HG03196 (cell line): ENCODE measurements around the gene HDAC7.

ENCODE experiments used
- ATAC-seq: cut with Tn5 transposase; IDR thresholded peaks from one replicate; pipeline ENCODE4 v1.9.1; 2021; ENCODE audit not compliant: unreplicated experiment

HDAC7 gene

DNA sequence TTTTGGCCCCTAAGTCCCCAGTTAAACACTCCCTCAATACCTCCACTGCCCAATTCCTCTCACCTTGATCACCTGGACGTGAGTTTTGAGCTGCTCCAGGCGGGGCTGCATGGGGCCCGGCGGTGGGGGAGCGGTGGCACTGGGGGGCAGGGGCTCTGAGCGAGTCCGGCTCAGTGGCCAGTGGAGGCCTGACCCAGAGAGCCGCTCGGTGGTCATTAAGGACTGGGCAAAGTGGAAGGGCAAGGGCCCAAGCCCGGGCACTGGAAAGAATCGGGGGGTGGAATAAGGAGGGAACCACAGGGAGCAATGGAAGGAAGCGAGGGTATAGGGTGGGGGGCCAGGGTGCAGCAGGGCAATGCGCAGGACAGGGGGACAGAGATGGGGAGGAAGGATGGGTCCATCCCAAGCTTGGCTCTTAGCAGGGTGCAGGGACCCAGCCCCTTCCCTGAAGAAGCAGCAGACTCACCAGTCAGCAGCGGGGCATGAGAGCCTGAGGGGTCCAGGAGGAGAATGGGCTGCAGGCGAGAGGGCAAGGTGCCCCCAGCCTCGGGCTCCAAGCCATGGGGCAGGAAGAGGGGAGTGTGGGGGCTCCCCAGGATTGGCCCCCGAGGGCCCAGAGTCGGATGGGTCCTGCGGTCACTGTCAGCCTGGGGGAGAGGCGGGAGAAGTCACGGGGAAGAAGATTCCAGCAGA lies 24.4 kb downstream of the HDAC7 start:
- ATAC-seq: no peak

DNA sequence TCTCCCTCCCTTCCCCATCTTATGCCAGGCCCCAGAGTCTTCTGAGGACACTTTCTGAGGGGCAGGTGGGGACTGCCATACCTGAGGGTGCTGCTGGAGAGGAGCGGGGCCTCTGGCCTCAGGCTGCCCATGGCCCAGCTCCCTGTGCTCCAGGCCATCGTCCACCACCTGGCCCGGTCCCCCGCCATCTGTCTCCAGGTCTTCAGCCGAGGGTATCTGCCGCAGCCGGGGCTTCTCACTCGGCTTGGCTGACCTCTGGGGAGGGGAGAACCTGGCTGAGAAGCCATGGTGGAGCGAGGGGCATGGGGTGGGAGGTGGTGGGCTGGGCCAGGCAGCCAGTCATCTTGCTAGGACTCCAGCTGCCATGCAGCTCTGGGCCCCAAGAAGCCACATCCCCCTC lies 25.0 kb downstream of the HDAC7 start:
- ATAC-seq: no peak

DNA sequence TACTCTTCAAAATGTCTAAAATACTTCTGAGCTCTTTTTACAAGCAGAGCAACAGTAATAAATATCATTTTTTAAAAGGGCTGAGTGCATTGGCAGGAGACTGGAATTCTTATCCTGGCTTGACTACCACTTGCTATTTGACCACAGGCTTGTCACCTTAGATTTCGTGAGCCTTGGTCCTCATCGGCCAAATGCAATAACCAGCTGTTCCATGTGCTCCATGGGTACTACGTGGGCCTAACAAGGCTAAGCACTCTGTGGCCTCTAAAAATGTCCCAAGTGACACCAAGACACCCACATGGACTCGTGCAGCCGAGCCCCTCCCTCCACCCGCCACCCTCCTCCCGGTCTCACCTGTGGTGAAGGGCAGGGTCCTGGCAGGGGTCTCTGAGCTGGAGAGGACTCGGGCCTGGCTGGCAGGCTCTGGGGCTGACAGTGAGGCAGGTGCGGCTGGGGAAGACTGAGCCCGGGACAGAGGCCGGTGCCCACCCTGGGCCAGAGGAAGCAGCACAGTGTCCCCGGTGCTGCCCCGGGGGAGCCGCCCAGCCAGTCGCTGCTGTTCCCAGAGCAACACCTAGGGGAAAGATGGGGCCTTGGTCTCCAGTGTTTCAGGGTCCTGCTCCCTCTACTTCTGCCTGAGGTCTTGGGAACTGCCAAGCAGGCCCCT lies 26.6 kb downstream of the HDAC7 start:
- ATAC-seq: no peak

DNA sequence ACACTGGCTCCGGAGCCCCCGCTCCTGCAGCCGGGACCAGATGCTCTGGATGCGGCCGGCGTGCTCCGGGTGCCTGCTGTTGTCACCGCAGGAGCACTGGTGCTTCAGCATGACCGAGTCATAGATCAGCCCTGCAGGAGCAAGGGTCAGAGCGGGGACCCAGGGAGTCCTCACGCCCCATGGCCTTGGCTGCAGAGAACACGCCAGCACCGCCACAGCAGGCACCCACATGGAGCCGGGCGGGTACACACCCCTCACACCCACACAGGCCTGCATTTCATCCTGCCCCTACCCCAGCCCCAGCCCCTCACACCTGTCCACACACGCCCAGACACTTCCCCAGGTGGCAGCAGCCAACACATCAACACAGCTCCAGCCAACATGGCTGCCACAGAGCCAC lies 27.8 kb downstream of the HDAC7 start:
- no peak for ATAC-seq

DNA sequence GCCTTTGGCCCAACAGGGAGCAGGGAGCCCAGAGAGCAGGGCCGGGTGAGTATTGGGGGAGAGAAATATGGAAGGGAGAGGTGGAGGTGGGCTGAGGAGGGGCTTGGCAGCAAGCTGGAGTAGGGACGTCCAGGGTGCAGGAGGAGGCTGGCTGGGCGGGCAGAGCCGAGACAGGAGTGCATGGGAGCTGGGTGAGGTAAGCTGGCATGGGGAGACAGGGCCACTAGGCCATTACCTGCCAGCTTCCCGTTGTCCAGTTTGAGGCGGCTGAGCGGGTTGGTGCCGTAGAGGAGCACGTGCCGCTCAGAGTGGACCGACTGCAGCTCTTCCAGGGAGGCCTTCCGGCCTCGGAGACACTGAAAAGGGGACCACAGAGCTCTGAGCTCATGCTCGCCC lies 28.4 kb downstream of the HDAC7 start:
- ATAC-seq: no peak

DNA sequence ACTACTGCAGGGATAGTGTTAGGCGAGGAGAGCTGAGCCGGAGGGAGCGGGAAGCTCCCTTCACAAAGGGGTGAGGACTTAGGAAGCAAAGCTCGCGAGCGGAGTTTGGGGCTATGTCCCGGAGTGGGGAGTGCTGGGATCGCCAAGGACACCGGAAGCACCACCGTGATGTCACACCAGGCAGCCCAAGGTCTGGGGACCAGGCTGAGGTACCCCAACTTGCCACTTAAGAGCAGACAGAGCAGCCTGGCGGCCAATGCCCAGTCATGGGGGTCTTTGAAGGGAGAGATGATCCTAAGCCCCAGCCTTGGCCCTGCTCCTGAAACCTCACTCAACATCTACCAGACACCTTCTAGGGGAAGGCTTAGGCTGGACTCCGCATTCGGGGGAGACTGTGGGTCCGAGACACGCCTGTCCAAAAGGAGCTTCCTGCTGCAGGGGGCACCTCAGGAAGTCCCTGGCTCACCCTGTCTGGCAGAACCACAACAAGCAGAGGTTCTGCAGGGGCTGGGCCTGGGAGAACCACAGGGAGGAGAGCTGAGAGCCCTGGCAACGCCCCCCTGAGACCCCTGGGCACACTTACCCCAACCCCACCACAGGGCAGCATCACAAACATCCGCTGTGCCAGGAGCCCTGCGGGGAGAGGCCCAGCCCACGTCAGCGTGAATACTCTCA lies 28.9 kb downstream of the HDAC7 start:
- ATAC-seq: no peak

DNA sequence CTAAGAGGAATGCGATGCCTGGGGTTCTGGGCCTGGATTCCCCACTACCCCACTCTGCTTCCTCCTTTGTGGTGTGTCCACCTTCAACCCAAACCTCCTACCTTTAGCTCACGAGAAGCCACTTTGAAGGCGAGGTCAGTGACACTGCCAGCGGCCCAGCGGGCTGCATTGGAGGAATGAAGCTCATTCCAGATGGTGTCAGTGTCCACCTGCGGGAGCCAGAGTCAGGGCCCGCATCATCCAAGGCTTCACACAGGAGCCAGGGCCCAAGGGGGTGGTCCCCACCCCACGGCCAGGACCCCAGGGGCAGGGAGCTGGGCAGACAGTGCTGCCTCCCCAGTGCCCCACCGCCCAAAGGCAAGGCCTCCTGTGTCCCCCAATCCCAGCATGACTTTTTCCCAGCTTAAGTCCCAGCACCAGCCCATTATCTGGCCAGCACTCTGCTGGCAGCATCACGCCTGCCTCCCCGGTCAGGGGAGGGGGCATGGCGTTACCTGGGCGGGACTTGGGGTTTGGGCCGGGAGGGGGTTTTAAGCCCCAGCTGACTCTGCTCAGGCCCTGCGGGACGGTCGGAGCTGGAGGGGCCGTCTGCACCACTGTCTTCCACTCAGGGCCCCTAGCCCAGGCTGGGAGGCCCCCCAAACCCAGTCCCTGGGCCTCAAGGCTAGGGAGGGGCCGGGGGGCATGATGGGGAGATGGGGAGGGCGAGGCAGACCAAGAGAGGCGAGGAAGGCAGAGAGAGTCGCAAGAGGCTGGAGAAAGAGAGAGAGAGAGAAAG lies 29.8 kb downstream of the HDAC7 start:
- ATAC-seq: no peak

DNA sequence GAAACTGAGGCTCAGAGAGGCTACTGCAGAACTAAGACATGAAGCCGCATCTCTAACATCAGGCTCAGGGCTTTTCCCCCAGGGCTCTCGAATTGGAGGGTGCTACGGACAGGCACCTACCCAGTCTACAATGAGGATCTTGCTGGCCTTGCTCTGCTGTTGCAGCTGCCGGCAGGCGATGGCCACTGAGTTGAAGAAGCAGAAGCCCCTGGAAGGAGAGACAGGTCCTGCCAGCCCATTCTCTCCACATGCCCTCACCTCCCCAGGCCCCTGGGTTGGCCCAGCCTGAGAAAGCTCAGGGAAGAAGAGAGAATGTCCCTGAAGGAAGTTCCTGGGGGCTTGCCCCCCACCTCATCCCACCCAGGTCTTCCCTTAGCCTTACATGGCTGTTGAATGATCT lies 30.6 kb downstream of the HDAC7 start:
- ATAC-seq: no peak

DNA sequence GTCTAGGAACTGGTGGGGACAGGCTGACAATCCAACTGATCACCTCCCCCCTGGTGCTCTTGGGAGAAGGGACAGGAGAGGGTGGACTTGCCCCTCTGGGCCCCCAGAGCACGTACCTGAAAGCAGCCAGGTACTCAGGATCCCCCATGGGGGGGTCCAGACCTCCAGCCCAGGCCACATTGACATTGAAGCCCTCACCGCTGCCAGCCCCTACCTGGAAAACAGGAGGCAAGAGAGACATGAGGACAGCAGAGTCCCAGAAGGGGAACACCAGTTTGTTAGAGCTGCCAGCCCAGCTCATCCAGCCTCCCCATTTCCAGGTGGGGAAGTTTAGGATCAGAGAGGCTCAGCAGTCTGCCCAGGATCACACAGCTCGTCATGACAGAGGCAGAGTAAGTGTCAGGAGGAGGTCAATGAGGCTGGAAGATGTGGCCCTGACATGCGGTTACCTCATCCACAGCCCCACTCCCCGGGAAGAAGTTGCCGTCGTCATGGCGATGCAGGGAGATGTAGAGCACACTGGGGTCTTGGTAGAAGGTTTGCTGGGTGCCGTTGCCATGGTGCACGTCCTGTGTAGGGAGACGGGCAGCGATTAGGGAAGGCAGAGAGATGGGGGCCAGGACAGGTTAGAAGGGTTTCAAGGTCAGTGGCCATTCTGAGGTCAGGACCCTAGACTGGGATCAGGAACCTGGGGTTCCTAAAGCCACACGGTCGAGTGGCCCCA lies 31.9 kb downstream of the HDAC7 start:
- ATAC-seq: no peak

DNA sequence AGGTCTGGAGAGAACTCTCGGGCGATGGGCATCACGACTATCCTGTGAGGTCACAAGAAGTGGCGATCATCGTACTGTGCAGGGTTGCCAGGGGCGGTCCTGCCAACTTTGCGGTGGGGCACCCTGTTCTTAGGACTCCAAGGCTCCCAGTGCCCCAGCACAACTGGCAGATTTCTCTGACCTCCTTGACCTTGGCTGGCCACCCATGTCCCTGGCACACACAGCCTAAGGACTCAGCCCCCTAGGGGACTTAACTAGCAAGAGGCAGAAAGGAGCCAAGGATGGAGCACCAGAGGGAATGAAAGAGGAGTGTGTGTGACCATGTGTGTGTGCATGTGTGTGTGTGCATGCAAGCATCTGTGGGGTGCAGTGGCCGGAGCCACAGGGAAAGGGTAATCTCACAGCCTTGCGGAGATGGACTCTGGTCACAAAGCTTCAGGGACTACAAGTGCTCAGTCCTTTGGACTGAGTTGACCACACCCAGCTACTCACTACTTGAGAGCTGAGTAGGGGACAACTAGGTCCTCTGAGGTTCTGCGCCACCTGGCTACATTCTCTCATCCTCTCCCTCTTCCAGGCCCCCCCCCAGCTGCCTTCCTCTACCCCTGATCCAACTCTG lies 32.9 kb downstream of the HDAC7 start:
- ATAC-seq: no peak

DNA sequence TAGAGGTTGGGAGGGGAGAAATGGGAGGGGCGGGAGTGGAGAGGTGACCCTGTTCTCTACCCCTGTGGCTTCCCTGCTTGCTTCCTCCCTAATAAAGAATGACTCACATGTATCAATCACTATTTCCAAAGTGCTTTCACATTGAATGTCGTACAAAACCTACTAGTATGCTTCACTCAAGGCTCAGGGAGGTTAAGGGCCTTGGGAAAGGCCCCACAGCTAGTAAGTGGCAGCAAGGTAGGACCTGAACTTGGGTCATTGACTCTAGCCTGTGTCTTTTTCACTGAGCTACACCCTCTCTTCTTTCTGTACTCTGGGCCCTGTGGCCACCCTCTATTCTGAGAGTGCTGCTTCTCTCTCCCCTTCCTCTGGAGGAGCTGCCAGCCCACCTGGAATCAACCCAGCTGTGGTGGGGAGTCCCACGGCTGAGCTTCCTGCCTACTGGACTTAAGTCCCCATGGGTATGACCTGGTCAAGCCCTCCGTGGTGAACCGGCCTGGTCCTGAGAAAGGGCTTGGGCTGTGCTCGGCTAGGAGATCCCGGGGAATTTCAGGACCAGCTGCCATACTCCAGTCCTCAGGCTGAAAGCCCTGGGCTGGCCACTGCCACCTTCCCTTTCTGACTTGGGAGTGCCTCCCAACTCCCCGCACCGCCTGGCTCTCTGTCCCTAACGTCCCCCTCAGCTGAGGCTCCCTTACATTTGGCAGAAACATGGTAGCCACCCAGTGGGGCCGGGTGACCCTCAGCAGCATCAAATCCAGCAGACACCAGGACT lies 33.6 kb downstream of the HDAC7 start:
- no peak for ATAC-seq

DNA sequence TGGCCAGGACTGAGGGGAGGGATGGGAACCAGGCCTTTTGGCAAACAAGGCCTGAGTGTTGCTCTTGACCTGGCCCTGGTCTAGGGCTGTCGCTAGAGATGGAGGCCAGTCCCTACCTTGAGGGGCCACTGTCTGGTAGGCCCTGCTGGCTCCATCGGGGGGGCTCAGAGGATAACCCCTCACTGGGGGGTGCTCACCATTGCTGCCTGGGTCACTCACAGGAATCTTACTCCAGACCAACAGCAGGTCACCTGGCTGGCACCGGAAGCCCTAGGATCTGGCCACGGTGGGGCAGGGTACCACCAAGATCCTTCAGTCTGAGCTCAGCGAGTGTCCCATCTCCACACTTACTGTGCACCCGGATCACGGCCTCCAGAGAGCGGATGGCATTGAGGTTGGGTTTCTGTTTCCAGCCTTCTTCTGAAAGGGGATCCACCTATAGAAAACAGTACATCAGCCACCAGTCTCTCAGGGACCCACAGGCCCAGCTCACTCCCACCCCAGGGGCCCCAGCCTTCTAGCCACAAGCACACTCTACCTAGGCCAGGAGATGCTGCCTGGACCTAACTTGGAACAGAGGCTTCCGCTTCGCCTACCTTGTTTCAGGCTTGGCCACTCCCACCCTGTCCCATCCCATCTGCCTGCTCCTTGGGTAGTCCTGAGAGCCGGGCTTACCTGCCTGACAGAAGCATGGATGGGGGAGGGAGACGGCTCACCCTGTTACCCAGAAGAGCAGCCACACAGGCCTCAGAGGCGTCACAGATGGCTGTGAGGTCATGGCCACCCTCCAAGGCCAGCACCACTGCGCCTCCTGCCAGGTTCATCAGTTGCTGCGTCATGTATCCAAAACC lies 34.4 kb downstream of the HDAC7 start:
- no peak for ATAC-seq

DNA sequence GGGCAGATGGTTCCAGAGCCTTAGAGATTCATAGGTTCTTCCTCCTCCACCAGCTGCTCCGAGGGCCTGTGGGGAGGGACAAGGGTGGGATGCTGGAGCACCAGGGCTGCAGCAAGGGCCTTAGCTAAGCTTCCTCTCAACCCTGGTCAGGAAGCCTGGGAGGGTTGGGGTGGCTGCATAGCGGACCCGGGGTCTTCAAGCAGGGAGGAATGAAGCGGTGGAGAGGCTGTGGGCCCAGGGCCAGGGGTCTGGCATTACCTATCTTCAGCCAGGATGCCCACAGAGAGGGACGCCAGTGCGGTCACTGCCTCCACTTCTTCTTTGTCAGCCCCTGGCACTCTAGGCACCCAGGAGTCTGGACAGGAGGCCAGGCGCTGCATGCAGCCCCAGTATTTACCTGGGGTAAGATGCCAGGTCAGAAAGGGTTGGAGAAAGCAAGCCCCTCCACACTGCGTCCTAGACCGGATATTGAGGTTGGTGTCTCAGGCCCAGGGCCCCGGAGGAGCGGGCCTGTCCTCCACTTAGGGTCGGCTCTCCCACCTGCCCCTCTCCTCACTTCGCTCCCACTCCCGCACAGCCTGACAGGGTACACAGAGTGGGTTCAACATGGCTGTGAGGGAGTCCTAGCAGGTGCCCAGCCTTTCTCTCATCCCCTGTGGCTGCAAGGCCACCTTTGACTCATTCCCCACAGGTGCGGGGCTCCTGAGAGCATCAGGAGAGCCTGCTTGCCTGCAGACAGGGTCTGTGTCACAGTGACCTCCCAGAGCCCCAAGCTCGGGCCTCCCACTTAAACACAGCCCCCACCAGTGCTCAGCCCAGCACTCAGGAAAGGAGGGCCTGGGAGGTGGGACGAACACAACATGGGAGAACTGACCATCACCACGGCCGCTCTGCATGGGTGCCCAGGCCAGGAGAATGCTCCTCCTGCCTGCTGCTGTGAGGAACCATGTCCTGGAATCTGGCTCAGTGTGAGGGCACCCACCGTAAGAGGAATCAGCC lies 35.6 kb downstream of the HDAC7 start:
- ATAC-seq: no peak

DNA sequence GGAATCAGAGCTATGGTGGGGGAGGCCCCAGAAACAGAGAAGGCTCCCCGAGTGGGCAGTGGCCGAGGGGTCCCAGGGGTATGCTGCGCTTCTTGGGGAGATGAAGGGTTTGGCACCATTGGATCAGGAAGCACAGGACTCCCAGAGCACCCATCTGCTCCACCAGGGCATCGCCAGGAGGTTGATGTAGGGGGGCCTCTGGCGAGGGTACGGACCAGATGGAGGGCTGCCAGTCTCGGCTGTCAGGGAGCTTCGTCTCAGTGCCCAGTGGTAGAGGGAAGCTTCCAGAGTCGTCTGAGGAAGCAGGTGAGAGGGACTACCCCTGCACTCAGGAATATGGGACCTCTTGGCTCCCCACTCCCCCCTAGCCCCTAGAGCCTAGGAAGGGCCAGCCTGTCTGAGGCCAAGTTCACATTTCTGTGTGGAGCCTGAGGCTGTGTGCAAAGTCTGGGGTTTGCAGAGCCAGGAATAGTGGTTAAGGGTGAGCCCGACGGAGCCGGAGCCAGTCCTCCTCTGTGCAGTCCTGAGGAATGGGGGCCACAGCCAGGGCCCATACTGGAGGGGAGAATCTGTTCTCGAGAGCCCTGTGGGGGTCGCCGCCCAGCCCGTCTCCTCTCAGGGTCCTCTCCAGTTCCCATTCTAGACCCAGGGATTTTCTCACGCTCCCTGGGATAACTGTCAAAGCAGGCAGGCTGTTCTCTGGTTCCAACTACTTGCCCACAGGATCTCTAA lies 36.5 kb downstream of the HDAC7 start:
- no peak for ATAC-seq

DNA sequence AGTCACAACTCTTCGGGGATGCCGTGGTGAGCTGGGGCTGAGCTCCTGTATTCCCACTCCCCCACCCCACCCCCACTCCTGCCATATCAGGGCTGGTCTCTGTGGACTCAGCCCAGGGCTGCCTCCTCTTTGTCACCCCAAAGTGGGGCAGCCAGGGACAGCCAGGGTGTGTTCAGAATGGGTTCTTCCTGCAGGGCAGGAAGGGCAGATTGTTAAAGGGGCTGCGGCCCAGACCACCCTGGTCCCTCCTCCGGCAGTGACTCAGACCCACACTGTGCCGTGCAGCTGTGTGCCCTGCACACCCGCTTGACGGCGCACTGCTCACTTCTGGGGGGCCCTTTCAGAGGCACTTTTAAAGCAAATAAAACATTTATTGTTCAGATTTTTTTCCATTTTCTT lies 37.3 kb downstream of the HDAC7 start:
- no peak for ATAC-seq

DNA sequence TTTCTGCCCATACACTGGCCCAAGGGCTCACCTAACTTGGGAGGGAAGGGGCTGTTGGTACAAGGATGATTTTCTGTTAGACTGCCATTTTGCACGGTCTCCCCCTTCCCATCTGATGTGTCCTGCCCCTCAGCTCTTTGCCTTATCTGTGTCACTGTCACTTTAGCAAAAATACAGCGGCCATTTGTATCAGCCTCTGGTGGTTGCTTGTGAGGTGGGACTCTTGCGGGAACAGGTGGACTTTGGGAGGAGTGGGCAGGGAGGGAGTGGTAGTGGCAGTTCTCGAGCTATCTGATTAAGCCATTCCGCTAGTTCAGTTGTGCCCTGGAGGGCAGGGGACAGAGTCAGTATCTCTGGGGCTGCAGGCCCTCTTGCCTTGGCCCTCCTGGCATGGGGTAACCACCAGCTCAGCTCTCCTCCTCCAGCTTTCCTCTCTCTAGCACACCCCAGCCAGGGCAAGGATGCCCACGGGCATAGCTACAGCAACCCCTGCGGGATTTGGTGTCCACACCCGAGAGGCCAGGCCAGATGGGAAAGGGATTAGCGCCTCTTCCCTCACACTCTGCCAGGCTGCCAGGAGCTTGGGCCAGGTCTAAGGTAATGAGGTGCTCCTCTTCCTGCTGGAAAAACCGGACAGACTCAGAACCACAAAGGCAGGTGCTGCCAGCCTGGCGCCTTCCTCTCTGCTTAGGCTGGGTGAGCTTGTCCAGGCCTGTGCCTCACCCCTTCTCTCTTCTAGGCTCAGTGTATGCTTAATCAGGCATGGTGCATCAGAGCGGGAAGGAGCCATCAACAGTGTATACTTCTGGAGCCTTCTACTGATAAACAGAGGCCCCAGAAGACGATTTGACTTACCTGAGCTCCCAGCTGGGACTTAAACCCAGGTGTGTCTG lies 38.0 kb downstream of the HDAC7 start:
- ATAC-seq: no peak
